ENCODE results near the gene FKTN. TPM values are rescaled to one million over a fixed set of nuclear protein-coding genes. Genes with fewer than 3 reads are reported as not detected.

FKTN gene
- total and polyA plus RNA-seq, 9 of the 15 experiments (the other 6 are each of a cell fraction or from before 2014, with no cell fraction given) = 5.4 to 16.3 (median 10.4) TPM

DNA sequence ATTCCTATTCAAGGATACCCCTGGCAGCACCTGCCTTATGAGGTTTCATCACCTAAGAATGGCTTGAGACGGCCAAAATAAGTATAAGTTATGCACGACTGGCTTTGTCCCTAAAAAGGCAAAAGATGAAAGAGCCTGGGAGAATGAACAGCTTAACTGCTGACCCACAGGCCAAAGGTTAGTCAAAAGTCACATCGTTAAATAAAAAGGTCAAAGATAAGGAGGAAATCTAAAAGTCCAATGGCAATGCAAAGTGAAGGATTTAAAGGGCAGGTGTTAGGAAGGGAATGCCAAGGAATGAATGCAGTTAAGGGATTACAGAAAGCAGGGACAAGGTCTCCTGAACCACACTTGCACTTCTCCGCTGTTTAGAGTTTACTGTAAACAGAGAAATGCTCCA lies 109.9 kb downstream of the FKTN start:
- POLR2A ChIA-PET = interaction anchor here (0.7 to 1.7 kb wide), 2 partner anchors 27 to 31 kb away, joined by 3 read pairs; partner anchors contain the start of gene TMEM38B
- no peaks in the 10 kb centered on the region for H3K27me3 ChIP-seq (ENCODE audit: control insufficient read depth in 2 of 2, insufficient read depth in 2 of 2, low read length in 2 of 2)
- FAIRE-seq = peak; percentile 49
- no peak for ATAC-seq
- TF ChIP-seq HNRNPK (IDR thresholded peaks at IDR 0.05; ENCODE audit: low read depth, low read length, poor library complexity, severe bottlenecking) (no peak), ZBTB7A (IDR thresholded peaks at IDR 0.05; ENCODE audit: borderline replicate concordance, control insufficient read depth, low read depth, low read length) (no peak), ZNF57 (CRISPR knock-in tag; IDR thresholded peaks at IDR 0.05) (no peak), ZNF830 (CRISPR knock-in tag; IDR thresholded peaks at IDR 0.05) (no peak), ZNF239 (CRISPR knock-in tag; IDR thresholded peaks at IDR 0.05) (no peak), KDM1A (IDR thresholded peaks at IDR 0.05) (peak; percentile 72 to 87; a peak in 3 of 4 replicates)
- TF ChIP-seq, protein P1, sequence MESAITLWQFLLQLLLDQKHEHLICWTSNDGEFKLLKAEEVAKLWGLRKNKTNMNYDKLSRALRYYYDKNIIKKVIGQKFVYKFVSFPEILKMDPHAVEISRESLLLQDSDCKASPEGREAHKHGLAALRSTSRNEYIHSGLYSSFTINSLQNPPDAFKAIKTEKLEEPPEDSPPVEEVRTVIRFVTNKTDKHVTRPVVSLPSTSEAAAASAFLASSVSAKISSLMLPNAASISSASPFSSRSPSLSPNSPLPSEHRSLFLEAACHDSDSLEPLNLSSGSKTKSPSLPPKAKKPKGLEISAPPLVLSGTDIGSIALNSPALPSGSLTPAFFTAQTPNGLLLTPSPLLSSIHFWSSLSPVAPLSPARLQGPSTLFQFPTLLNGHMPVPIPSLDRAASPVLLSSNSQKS (CRISPR knock-in tag; IDR thresholded peaks at IDR 0.05) = no peak
- H3K9ac ChIP-seq (ENCODE audit: insufficient read depth in 1 of 2, low read depth in 2 of 2, low read length in 2 of 2) = no peak overlapping the region
- peaks cover 0 to 4% of the 10 kb centered on the region in 2 experiments; a peak in 2 of 5 replicates for H3K4me1 ChIP-seq (replicated peaks in 1 of 2; ENCODE audit: control insufficient read depth in 2 of 2, insufficient read depth in 2 of 2, low read length in 2 of 2)
- no peaks in the 10 kb centered on the region for H4K20me1 ChIP-seq (replicated peaks; ENCODE audit: control insufficient read depth, insufficient read depth, low read length)
- no peaks in the 10 kb centered on the region for H3K36me3 ChIP-seq (ENCODE audit: control insufficient read depth, insufficient read depth, low read length)
- no peaks in the 10 kb centered on the region for H3K9me3 ChIP-seq (replicated peaks; ENCODE audit: control insufficient read depth, insufficient read depth, low read depth, low read length)
- BruUV-seq (replicated peaks) = no TSS peak
- H3K27ac ChIP-seq (ENCODE audit: extremely low read depth, low read depth, low read length) = no peak overlapping the region
- intact Hi-C loops (cut with micrococcal nuclease) = no loop called here
- CTCF ChIA-PET (ENCODE audit: low intra/inter-chr PET ratio) = no interaction called here
- H3K4me3 ChIP-seq = no peak overlapping the region
- WGBS (ENCODE audit: insufficient coverage, low coverage, missing lambda C conversion rate) = 24% methylated on average over 4 of the region's 4 CpGs
- in situ Hi-C loops (cut with MboI) = no loop called here
- no peak overlapping the region for H3K4me2 ChIP-seq (ENCODE audit: insufficient read depth, low read length)
- no peaks in the 10 kb centered on the region for H3K79me2 ChIP-seq (ENCODE audit: control insufficient read depth, insufficient read depth, low read length)
- no peak for DNase-seq (ENCODE audit: extremely low read depth in 1 of 4, low spot score in 3 of 4)
- no peaks in the 10 kb centered on the region for H3K9me1 ChIP-seq (ENCODE audit: control insufficient read depth, insufficient read depth, low read length)
- H2AFZ ChIP-seq (ENCODE audit: low read depth, low read length) = no peak overlapping the region
